HEK293 (cell line): ENCODE measurements around the gene SH3GL2.

Experiments
- CTCF ChIA-PET: fragments of 350-600 bp; formaldehyde crosslinking; extraction: SDS; loops from one replicate; lab custom pipeline; 2021; ENCODE audit warnings: antibody characterized with exemption; lab: Yijun Ruan, JAX
- POLR2A ChIA-PET: fragments of 300-600 bp; formaldehyde crosslinking; extraction: SDS; loops from one replicate; lab custom pipeline; 2020; ENCODE audit warnings: antibody characterized with exemption, inconsistent platforms; lab: Yijun Ruan, JAX
- H3K27ac ChIP-seq: fragments of 200-500 bp; sonication (Bioruptor generic); 2 replicates; pipeline ENCODE4 v1.5.1; 2014; ENCODE audit warnings: low read depth, low read length, control low read depth, inconsistent platforms; ENCODE audit errors: extremely low read depth
- H3K36me3 ChIP-seq, 2 experiments: fragments of 200-500 bp in 1 of 2; sonication (Bioruptor generic) in 1 of 2; 1 replicate in 1 of 2; 2 replicates in 1 of 2; pipeline ENCODE4 v1.5.1; 2014 to 2017; ENCODE audit warnings: inconsistent platforms in 2 of 2, low read length in 2 of 2; ENCODE audit not compliant: control insufficient read depth in 2 of 2, insufficient read depth in 1 of 2
- H3K4me1 ChIP-seq: fragments of 200-500 bp; sonication (Bioruptor generic); 2 replicates; pipeline ENCODE4 v1.5.1; 2014; ENCODE audit warnings: mild to moderate bottlenecking, low read length, inconsistent platforms; ENCODE audit not compliant: control insufficient read depth, insufficient read depth
- H3K4me3 ChIP-seq: 2 replicates; pipeline ENCODE4 v1.5.1; 2011; ENCODE audit warnings: low read depth, mild to moderate bottlenecking, control low read depth, low read length, moderate library complexity
- H3K9me3 ChIP-seq: fragments of 200-500 bp; sonication (Bioruptor generic); 2 replicates; pipeline ENCODE4 v1.5.1; 2014; ENCODE audit warnings: low read depth, low read length, inconsistent platforms; ENCODE audit not compliant: control insufficient read depth, insufficient read depth
- REST ChIP-seq: fragments of 450-650 bp; formaldehyde crosslinking; IDR thresholded peaks from 2 replicates; pipeline ENCODE4 v1.5.1; 2016; ENCODE audit warnings: missing biosample characterization, missing genetic modification characterization
- SALL2 ChIP-seq: fragments of 450-650 bp; formaldehyde crosslinking; IDR thresholded peaks from 2 replicates; pipeline ENCODE4 v1.5.0; 2017; ENCODE audit warnings: missing biosample characterization, mild to moderate bottlenecking, missing genetic modification characterization, borderline replicate concordance
- ZBTB1 ChIP-seq: fragments of 450-650 bp; formaldehyde crosslinking; IDR thresholded peaks from 2 replicates; pipeline ENCODE4 v1.5.1; 2016; ENCODE audit warnings: missing biosample characterization, missing genetic modification characterization
- ZBTB20 ChIP-seq: fragments of 450-650 bp; formaldehyde crosslinking; IDR thresholded peaks from 2 replicates; pipeline ENCODE4 v1.5.1; 2016; ENCODE audit warnings: missing biosample characterization, missing genetic modification characterization
- ZFP41 ChIP-seq: fragments of 450-650 bp; formaldehyde crosslinking; IDR thresholded peaks from 2 replicates; pipeline ENCODE4 v1.5.1; 2016; ENCODE audit warnings: missing biosample characterization, missing genetic modification characterization, borderline replicate concordance
- ZIC2 ChIP-seq: fragments of 450-650 bp; formaldehyde crosslinking; IDR thresholded peaks from 2 replicates; pipeline ENCODE4 v1.5.1; 2016; ENCODE audit warnings: missing biosample characterization, missing genetic modification characterization
- ZNF140 ChIP-seq: fragments of 450-650 bp; formaldehyde crosslinking; IDR thresholded peaks from 2 replicates; pipeline ENCODE4 v1.5.1; 2016; ENCODE audit warnings: missing biosample characterization, missing genetic modification characterization
- ZNF148 ChIP-seq: fragments of 450-650 bp; formaldehyde crosslinking; IDR thresholded peaks from 2 replicates; pipeline ENCODE4 v1.5.0; 2017; ENCODE audit warnings: missing biosample characterization, missing genetic modification characterization, borderline replicate concordance
- ZNF19 ChIP-seq: fragments of 450-650 bp; formaldehyde crosslinking; IDR thresholded peaks from 2 replicates; pipeline ENCODE4; 2016; ENCODE audit warnings: missing biosample characterization, missing genetic modification characterization, low read depth
- ZNF202 ChIP-seq: fragments of 450-650 bp; formaldehyde crosslinking; IDR thresholded peaks from 2 replicates; pipeline ENCODE4 v1.5.1; 2016; ENCODE audit warnings: missing biosample characterization, missing genetic modification characterization, borderline replicate concordance
- ZNF280D ChIP-seq: fragments of 450-650 bp; formaldehyde crosslinking; IDR thresholded peaks from 2 replicates; pipeline ENCODE4 v1.5.1; 2016; ENCODE audit warnings: missing biosample characterization, missing genetic modification characterization
- ZNF311 ChIP-seq: fragments of 450-650 bp; formaldehyde crosslinking; IDR thresholded peaks from 2 replicates; pipeline ENCODE4 v1.5.1; 2017; ENCODE audit warnings: missing biosample characterization, missing genetic modification characterization, borderline replicate concordance
- ZNF449 ChIP-seq: fragments of 450-650 bp; formaldehyde crosslinking; IDR thresholded peaks from 2 replicates; pipeline ENCODE4 v1.5.1; 2017; ENCODE audit warnings: missing biosample characterization, mild to moderate bottlenecking, missing genetic modification characterization, moderate library complexity
- ZNF600 ChIP-seq: fragments of 450-650 bp; formaldehyde crosslinking; IDR thresholded peaks from 2 replicates; pipeline ENCODE4 v1.5.1; 2016; ENCODE audit warnings: missing biosample characterization, missing genetic modification characterization
- ZNF610 ChIP-seq: fragments of 450-650 bp; formaldehyde crosslinking; IDR thresholded peaks from 2 replicates; pipeline ENCODE4 v1.5.1; 2016; ENCODE audit warnings: missing biosample characterization, missing genetic modification characterization, borderline replicate concordance
- ZNF670 ChIP-seq: fragments of 450-650 bp; formaldehyde crosslinking; IDR thresholded peaks from 2 replicates; pipeline ENCODE4 v1.5.1; 2016; ENCODE audit warnings: missing biosample characterization, missing genetic modification characterization, low read depth
- ZNF837 ChIP-seq: fragments of 450-650 bp; formaldehyde crosslinking; IDR thresholded peaks from 2 replicates; pipeline ENCODE4 v1.5.1; 2016; ENCODE audit warnings: missing biosample characterization, missing genetic modification characterization
- TF ChIP-seq, protein P1 (sequence below): fragments of 450-650 bp; formaldehyde crosslinking; IDR thresholded peaks from 2 replicates; pipeline ENCODE4 v1.5.1; 2016; ENCODE audit warnings: missing biosample characterization, missing genetic modification characterization

SH3GL2 gene

DNA sequence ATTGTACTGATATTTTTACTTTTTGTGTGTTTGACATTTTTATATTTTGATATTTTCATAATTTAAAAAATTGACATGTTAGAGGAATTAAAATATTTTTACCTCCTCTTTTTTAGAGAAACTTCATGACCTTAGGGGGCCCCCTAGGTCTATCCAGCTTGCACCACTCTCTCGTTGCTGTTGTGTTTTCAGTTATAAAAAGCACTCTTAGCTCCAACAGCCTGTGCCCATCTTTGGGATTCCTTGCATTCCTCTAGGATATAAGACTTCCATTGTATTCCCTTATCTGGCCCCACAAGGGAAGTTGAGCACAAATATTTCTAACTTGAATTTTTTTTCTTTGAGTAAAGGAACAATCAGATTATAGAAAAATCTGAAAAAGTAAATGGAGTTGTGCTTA is 245.3 kb downstream of the SH3GL2 start:
- no peaks in the 10 kb centered on the region for H3K4me1 ChIP-seq
- no peaks in the 10 kb centered on the region for H3K9me3 ChIP-seq
- H3K36me3 ChIP-seq, result no peaks in the 10 kb centered on the region
- CTCF ChIA-PET, result interaction anchor here (0.6 to 1.3 kb wide), 7 partner anchors 11 to 389 kb away, joined by 3 to 6 read pairs (median 5); no protein-coding TSS in a partner anchor
- no peak for TF ChIP-seq ZNF148 (tag by site-specific recombination)
- TF ChIP-seq ZNF311 (tag by site-specific recombination), result no peak
- TF ChIP-seq ZNF202 (tag by site-specific recombination), result no peak
- TF ChIP-seq ZNF600 (tag by site-specific recombination), result no peak
- no peak for TF ChIP-seq ZBTB1 (tag by site-specific recombination)
- TF ChIP-seq SALL2 (tag by site-specific recombination), result no peak
- POLR2A ChIA-PET, result no interaction called here
- H3K4me3 ChIP-seq, result no peak overlapping the region
- H3K27ac ChIP-seq, result no peak overlapping the region

GRCh38 chr9:17824616-17825264 is 245.9 kb downstream of the SH3GL2 start:
- H3K36me3 ChIP-seq, result no peaks in the 10 kb centered on the region
- ChIA-PET CTCF (interaction anchor here (0.6 to 1.4 kb wide), 10 partner anchors 12 to 388 kb away, joined by 3 to 6 read pairs (median 4); no protein-coding TSS in a partner anchor), POLR2A (no interaction called here)
- no peaks in the 10 kb centered on the region for H3K4me1 ChIP-seq
- TF ChIP-seq ZNF670 (tag by site-specific recombination) (no peak), REST (tag by site-specific recombination) (no peak), ZNF140 (tag by site-specific recombination) (no peak), ZNF19 (tag by site-specific recombination) (no peak)
- no peak overlapping the region for H3K27ac ChIP-seq
- H3K4me3 ChIP-seq, result no peak overlapping the region
- no peaks in the 10 kb centered on the region for H3K9me3 ChIP-seq

DNA sequence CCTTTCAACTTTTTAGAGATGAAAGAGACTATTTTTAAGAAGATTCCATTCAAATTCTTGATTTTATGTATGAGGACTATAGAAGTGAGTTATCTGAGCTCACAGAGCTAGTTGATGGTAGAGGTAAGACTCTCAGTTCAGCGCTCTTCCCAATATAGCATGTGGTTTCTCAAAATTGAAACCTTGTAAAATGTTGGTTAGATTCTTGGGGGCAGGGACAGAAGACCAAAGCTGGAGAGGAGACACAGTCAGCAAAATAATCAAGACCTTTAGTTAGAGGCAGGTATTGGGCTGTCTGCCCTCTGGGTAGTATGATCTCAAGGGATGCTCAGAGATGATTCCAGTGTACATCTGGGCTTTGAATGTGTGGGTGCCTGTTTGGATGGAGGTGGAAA is 246.4 kb downstream of the SH3GL2 start:
- ChIA-PET CTCF (interaction anchor here (0.5 to 1.4 kb wide), 8 partner anchors 13 to 388 kb away, joined by 3 to 6 read pairs (median 4); no protein-coding TSS in a partner anchor), POLR2A (no interaction called here)
- no peaks in the 10 kb centered on the region for H3K4me1 ChIP-seq
- H3K9me3 ChIP-seq, result no peaks in the 10 kb centered on the region
- no peaks in the 10 kb centered on the region for H3K36me3 ChIP-seq
- no peak overlapping the region for H3K4me3 ChIP-seq
- no peak overlapping the region for H3K27ac ChIP-seq
- TF ChIP-seq, protein P1, sequence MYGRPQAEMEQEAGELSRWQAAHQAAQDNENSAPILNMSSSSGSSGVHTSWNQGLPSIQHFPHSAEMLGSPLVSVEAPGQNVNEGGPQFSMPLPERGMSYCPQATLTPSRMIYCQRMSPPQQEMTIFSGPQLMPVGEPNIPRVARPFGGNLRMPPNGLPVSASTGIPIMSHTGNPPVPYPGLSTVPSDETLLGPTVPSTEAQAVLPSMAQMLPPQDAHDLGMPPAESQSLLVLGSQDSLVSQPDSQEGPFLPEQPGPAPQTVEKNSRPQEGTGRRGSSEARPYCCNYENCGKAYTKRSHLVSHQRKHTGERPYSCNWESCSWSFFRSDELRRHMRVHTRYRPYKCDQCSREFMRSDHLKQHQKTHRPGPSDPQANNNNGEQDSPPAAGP (tag by site-specific recombination), result no peak
- TF ChIP-seq ZFP41 (tag by site-specific recombination) (no peak), ZIC2 (tag by site-specific recombination) (no peak), ZBTB20 (no peak), ZNF280D (tag by site-specific recombination) (no peak), ZNF610 (no peak), ZNF449 (tag by site-specific recombination) (no peak), ZNF837 (tag by site-specific recombination) (no peak)
